ENCODE measurements around the gene CFAP221.

DNA sequence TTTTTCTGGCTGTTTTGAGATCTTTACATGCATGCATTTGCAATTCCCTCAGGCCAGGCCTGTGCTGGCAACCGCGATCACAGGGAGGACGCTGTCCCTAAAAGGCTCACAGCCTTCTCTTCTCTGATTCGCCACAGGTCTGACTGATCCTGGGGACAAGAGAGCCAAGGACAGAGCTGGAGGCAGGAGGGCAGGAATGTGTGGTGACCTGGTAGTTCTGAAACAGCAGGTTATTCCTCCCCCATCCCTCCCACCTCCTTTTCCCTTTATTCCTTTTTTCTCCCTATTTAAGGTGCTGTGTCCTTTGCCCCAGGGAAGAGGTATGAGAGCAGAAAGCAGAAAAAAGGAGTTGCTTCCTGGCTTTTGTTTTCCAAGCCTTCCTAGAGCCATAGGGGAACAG is 156.6 kb downstream of the CFAP221 start:
- TF ChIP-seq, protein P1, sequence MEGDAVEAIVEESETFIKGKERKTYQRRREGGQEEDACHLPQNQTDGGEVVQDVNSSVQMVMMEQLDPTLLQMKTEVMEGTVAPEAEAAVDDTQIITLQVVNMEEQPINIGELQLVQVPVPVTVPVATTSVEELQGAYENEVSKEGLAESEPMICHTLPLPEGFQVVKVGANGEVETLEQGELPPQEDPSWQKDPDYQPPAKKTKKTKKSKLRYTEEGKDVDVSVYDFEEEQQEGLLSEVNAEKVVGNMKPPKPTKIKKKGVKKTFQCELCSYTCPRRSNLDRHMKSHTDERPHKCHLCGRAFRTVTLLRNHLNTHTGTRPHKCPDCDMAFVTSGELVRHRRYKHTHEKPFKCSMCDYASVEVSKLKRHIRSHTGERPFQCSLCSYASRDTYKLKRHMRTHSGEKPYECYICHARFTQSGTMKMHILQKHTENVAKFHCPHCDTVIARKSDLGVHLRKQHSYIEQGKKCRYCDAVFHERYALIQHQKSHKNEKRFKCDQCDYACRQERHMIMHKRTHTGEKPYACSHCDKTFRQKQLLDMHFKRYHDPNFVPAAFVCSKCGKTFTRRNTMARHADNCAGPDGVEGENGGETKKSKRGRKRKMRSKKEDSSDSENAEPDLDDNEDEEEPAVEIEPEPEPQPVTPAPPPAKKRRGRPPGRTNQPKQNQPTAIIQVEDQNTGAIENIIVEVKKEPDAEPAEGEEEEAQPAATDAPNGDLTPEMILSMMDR (IDR thresholded peaks at IDR 0.05; ENCODE audit: insufficient read depth, low read depth, low read length) = no peak
- no peak for TF ChIP-seq EZH2 (IDR thresholded peaks at IDR 0.05; ENCODE audit: insufficient read depth, low read length)

Measured in astrocyte (in vitro differentiated cells and primary cell).